Omental fat pad (tissue), 4 donors: ENCODE measurements around the gene THG1L. TPM values are rescaled to one million over a fixed set of nuclear protein-coding genes. Genes with fewer than 3 reads are reported as not detected.

Experiments used
- ATAC-seq: fragments of 150-250 bp; one replicate; pipeline ENCODE4 v1.9.1; 2016; ENCODE audit warnings: mild to moderate bottlenecking, moderate library complexity; ENCODE audit not compliant: low FRiP score
- DNase-seq: peaks from one replicate; pipeline ENCODE4 v3.0.0-alpha.2; 2019; ENCODE audit warnings: low spot score
- CTCF ChIP-seq, 3 donors: fragments of 450-650 bp; IDR thresholded peaks; one replicate each; pipeline ENCODE4 v1.5.1; 2016 to 2017; ENCODE audit warnings: antibody characterized with exemption in 3 of 3, mild to moderate bottlenecking in 3 of 3, moderate library complexity in 2 of 3
- total RNA-seq, 4 donors: library from RNA; depleted of rRNA; stranded (reverse); fragments of >200 nt; gene quantifications; one replicate each; pipeline ENCODE4 v1.1.0, GENCODE V29; 2016

Gene THG1L
- total RNA-seq, 4 donors from 2014 or later: 9.8 to 12.1 (median 11.1) TPM

GRCh38 chr5:157732596-157733262 lies 1.5 kb downstream of the THG1L start:
- ATAC-seq (no peak), DNase-seq (no peak)
- TF ChIP-seq CTCF (IDR thresholded peaks at IDR 0.05): no peak

GRCh38 chr5:157734436-157734835 lies 3.2 kb downstream of the THG1L start:
- no peak for TF ChIP-seq CTCF (IDR thresholded peaks at IDR 0.05)
- DNase-seq: no peak
- no peak for ATAC-seq

- TF ChIP-seq CTCF (IDR thresholded peaks at IDR 0.05): no peak
- ATAC-seq (no peak), DNase-seq (no peak)
Observed at GRCh38 chr5:157735991-157736390, 4.8 kb downstream of the THG1L start.

GRCh38 chr5:157739388-157740228 lies 8.4 kb downstream of the THG1L start:
- ATAC-seq (no peak), DNase-seq (no peak)
- TF ChIP-seq CTCF (IDR thresholded peaks at IDR 0.05): no peak

- TF ChIP-seq CTCF (IDR thresholded peaks at IDR 0.05): no peak
- no peak for ATAC-seq
- no peak for DNase-seq
Observed at GRCh38 chr5:157740229-157740610, 9.0 kb downstream of the THG1L start.

- ATAC-seq (no peak), DNase-seq (no peak)
- no peak for TF ChIP-seq CTCF (IDR thresholded peaks at IDR 0.05)
Observed at GRCh38 chr5:157741131-157741530, 9.9 kb downstream of the THG1L start.
